ENCODE results near the gene FANCI. TPM values are rescaled to one million over a fixed set of nuclear protein-coding genes. Genes with fewer than 3 reads are reported as not detected.
"Not testable (repeated sequence)": the region's sequence is repeated elsewhere in the genome, so short reads cannot be mapped to it uniquely, and the experiment has no call there.

FANCI gene
- polyA plus RNA-seq, 3 donors = 34.9 to 39.4 (median 35.5) TPM

DNA sequence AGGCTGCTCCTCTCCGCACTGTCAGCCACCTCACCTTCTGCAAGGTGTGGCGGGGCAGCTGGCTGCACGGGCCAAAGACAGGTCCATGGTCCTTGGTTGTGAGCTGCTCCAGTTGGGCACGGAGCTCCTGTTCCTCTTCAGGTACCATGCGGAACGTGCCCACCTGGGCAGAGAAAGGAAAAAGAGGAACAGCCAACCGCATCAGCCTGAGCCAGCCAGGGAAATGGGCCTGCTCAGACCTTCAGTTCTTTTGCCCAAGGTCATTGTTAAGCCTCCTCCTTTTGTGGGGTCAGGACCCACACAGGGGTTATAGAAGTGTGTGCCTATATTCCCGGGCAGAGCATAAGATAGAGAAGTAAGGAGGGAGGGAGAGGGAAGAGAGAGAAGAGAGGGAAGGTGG is 25.2 kb upstream of the FANCI start:
- no peak for DNase-seq

GRCh38 chr15:89221543-89221942 is 22.2 kb upstream of the FANCI start, which contains the start of gene RLBP1:
Gene RLBP1 (minus strand): TSS chr15:89221579. CDS start chr15:89218975, 2,604 bp downstream.
- no peak for DNase-seq

GRCh38 chr15:89225588-89225987 is 18.2 kb upstream of the FANCI start:
- DNase-seq = no peak

DNA sequence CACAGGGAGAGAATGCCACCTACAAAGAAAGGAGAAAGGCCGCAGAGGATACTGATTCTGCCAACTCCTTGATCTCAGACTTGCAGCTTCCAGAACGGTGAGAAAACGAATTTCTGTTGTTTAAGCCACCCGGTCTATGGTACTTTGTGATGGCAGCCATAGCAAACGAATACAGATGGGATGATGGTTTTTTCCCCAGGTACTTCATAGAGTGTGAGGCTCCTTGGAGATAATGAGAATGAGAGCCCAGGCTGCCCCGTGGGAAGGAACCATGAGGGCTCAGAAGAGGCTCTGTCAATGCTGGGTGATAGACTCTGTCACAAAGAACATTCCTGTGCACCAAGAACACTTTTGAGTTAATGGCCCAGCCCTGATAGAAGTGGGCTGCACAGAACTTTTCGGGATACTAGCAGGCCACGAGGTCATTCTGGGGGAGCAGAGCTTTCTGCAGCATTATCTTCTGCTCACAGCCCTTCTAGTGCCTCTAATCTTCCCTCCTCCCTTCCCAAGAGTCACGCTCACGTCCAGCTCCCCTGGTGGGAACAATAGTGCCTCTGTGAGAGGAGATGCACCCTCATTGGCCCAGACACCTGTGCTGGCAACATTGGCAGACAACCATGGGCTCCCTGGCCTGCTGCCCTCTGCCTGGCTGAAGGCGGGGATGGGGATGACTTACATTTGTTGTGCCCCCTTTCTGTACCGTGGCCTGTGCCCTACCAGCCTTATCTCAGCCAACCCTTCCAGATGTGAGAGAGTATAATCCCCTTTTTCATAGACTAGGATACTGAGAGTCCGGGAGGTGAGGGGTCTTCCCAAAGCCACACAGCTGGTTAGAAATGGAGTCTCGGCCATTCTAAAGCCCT is 17.2 kb upstream of the FANCI start:
- DNase-seq = no peak

DNA sequence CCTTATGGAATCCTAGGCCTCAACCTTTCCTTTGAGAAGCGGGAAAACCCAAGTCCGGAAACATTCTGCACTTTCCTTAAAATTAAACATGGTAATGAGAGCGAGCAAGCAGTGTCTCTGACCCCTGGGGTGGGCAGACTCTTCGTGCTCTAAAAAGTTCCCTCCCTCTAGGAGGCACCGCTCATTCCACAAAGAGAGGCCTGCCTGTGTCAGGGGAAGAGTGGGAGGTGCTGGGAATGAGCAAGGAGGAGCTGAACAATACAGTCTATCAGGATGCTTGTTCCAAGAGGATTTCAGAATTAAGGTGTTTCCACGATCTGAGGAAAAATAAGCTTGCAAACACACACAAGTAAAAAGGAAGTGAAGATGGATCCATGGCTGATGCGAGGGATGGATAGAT is 16.4 kb upstream of the FANCI start:
- DNase-seq = no peak

DNA sequence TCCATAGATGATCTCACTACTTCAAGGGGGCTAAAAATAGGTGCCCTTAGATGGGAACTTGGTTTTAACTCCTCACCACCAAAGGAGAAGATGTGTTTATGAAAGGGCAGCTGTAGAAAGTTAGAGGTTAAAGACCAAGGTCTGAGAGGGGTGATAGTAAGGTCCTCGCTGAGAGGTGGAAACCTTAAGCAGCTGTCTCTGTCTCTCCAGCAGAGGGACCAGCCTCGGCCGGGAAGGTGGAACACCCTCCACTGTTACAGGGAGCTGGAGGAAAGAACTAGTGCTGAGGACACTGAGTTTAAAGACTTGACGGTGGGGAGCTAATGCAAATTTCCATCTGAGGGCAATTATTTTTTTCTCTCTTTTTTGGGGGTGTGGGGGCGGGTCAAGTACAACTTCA is 13.5 kb upstream of the FANCI start:
- DNase-seq = no peak

GRCh38 chr15:89231832-89232231 is 11.9 kb upstream of the FANCI start:
- no peak for DNase-seq

- not testable (repeated sequence) for DNase-seq
Observed at GRCh38 chr15:89239883-89240810, 3.6 kb upstream of the FANCI start.

DNA sequence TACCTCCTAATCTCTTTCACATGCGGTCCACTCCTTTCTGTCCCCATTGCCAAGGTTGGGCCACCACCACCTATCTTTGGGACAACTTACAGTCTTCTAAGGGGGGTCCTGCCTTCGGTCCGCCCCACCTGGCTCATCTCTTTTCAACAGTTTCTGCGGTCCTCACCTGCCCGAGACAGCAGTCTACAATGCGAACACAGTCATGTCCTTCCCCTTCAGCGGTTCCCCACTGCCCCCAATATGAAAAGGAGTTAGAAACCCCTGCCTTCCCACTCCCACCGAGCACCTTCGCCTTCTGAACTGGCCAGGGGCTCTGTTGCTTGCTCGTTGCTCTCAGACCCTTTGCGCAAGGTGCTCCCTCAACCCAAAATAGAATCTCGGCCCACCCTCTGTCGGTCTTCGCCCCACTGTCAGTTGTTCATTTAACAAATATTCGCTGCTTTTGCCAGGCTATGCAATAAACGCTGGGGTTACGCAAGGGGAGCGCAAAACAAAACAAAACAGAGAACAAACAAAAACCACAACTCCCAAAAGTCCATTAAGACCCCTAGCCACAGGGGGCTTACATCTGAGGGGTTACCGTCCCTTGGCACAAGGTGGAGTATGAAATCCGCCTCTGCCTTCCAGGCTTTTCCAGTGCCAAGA is 611 bp upstream of the FANCI start:
- no peak for DNase-seq

GRCh38 chr15:89244574-89244903 is 760 bp downstream of the FANCI start:
- no peak for DNase-seq

GRCh38 chr15:89247446-89247845 is 3.7 kb downstream of the FANCI start:
- DNase-seq = no peak

DNA sequence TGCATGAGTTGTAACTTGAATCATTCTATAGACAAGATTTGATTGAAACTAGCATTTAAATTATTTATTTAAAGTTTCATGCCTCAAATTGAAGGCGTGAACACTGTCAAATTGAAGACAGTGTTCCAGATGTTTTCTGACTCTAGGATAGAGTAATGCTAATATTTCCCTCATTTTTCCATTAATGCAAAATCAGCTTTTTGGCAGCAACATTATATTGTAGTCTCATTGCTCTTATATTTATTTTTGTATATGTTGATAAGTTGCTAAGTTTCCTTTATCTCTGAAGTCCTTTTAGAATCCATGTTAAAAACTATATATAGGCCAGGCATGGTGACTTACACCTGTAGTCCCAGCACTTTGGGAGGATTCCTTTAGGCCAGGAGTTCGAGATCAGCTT is 4.8 kb downstream of the FANCI start:
- no peak for DNase-seq

DNA sequence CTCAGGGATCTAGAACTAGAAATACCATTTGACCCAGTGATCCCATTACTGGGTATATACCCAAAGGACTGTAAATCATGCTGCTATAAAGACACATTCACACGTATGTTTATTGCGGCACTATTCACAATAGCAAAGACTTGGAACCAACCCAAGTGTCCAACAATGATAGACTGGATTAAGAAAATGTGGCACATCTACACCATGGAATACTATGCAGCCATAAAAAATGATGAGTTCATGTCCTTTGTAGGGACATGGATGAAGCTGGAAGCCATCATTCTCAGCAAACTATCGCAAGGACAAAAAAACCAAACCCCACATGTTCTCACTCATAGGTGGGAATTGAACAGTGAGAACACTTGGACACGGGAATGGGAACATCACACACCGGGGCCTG is 6.4 kb downstream of the FANCI start:
- not testable (repeated sequence) for DNase-seq

GRCh38 chr15:89277281-89277680 is 33.5 kb downstream of the FANCI start:
- not testable (repeated sequence) for DNase-seq

DNA sequence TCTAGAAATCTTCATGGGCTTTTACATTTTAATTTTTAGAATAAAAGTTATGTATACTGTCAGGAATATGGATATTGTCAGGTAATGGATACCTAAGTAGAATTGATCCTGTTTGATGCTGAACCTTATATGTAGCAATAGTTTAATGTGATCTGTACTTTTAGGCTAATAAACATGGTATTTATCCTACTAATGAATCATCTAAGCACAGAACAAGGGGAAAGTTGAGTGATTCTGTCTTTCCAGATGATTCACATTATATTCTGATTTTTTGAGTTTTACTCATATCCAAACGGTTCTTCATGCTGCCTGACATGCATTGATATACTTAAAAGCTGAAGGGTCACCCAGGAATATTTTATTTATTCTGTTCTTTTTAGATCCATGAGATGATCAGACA is 34.5 kb downstream of the FANCI start:
- no peak for DNase-seq

- no peak for DNase-seq
Observed at GRCh38 chr15:89282631-89283030, 38.9 kb downstream of the FANCI start.

DNA sequence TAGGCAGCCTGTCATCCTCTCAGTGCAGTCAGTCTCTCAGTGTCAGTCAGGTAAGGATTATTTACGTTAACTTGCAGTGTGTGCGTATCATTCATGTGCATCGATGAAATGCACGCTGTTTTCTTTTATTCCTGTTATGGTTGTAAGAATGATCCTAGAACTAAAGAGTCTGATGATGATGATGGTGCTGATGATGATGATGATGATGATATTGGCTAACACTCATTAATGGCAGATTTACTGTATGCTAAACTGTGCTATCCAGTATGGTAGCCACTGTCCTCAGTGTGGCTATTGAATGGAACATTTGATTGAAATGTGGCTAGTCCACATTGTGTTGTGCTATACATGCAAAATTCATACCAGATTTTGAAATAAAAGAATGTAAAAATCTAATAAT is 39.4 kb downstream of the FANCI start:
- no peak for DNase-seq

DNA sequence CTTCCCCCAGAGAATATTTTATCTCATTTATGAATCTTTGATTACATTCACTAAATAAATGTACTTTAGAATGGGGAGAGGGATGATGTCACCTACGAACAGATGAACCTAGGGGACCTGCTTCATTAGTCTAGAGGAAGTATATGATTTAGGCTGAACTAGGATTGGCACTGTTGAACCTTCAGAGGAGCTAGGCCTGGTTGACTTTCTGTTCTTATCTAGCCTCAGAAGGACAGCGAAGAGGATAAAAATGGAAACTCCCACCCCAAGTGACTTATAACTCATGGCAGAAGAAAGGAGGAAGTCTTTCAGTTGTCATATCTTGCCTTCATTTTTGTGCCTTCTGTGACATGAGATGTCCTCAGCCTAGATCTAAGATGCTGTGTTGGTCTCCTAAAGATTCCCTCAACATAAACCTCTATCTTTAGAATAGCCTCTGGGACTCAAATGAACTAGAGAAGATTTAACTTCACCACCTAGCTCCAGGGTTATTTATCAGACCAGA is 48.2 kb downstream of the FANCI start:
- DNase-seq = no peak

GRCh38 chr15:89293012-89293411 is 49.2 kb downstream of the FANCI start:
- no peak for DNase-seq

GRCh38 chr15:89299896-89300295 is 56.1 kb downstream of the FANCI start:
- DNase-seq = no peak

DNA sequence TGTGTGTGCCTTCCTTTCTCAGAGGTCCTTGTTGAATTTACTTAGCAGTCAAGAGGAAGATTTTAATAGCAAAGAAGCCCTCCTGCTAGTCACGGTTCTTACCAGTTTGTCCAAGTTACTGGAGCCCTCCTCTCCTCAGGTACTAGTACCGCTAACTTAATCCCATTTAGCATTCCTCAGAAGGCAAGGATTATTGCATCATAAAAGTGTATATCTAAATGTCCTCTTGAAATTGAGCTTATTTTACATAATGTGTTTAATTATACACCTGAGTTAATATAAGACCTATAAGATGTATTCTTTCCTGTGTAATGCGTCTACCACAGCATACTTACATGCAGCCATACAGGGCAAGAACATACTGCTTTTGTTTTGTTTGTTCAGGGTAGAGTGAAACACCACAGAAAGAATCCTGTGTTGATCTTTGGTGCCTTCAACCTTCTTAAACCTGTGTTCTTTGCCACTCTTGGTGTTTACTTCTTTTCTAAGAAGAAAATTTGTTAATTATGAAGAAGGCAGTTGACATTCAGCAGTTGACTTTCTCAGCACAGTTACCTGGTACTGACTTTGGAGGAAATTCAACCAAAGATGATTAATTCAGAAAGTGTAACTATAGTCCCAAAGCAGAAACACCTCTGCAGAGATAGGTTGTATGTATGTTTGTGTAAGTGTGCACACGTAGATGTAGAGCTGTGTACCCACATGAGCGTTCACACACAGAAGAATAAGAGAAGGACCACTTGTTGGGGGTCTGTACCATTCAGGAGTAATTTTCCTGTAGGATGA is 57.7 kb downstream of the FANCI start:
- no peak for DNase-seq
